Left cardiac atrium (tissue), 4 donors: ENCODE data around the gene RAD51B. TPM values are rescaled to one million over a fixed set of nuclear protein-coding genes. Genes with fewer than 3 reads are reported as not detected.
"Not testable (repeated sequence)": the region's sequence is repeated elsewhere in the genome, so short reads cannot be mapped to it uniquely, and the experiment has no call there.

Experiments
- ATAC-seq, 2 donors: fragments of 200-7000 bp; cut with Tn5 transposase; one replicate each; pipeline ENCODE4 v1.9.1; 2020; ENCODE audit warnings: mild to moderate bottlenecking in 2 of 2, moderate library complexity in 2 of 2
- DNase-seq: peaks from one replicate; pipeline ENCODE4 v3.0.0-alpha.2; 2020
- intact Hi-C, 2 donors: fragments of 100-400 bp; cut with DNase I; formaldehyde crosslinking; loops; one replicate each; pipeline versions ENCODE4 v1.14.1 to v1.15.1; 2022 to 2023
- total RNA-seq, 2 donors: library from RNA; stranded (reverse); fragmentation: NEBNext Ultra II Directional; extraction: Animal tissue kit (Norgen Biotek cat#: 25700); gene quantifications; one replicate each; pipeline ENCODE4 v1.2.1, GENCODE V29; 2021
- donor health status: DM: no; HTN: yes; CAD: no.
- donor health status: DM: no; HTN: yes; CAD: no; lungs with severe emphysema.
- donor health status: DM: yes; HTN: yes; CAD: no.
- donor health status: Dilated cardiomyopathy.

RAD51B gene
- total RNA-seq, 2 donors from 2014 or later: 4.4 to 6.6 TPM

- ATAC-seq, intact Hi-C loops: not testable (repeated sequence)
Measured at GRCh38 chr14:68115952-68116351, 296.4 kb downstream of the RAD51B start.

DNA sequence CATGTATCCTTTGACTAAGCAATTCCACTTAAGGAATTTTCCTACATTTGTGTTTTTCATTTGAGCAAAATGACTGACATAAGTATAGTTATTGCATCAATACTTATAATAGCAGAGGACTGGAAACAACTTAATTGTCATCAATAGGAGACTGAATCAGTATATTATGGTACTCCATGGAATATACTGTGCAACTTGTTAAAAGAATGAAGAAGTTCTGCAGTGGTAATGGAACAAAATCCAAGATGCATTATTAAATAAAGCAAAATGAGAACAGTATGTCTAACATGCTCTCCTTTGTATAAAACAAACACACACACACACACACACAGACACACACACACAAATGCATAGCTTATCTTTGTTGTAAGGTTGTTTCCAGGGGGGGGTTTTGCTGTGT is 303.1 kb downstream of the RAD51B start:
- ATAC-seq (no peak), DNase-seq (no peak)
- intact Hi-C loops: no loop called here

More at GRCh38 chr14:68115952-68116351, 296.4 kb downstream of the RAD51B start:
- DNase-seq: not testable (repeated sequence)

- intact Hi-C loops: no loop called here
- ATAC-seq (no peak), DNase-seq (no peak)
Measured at GRCh38 chr14:68124050-68124449, 304.5 kb downstream of the RAD51B start.

DNA sequence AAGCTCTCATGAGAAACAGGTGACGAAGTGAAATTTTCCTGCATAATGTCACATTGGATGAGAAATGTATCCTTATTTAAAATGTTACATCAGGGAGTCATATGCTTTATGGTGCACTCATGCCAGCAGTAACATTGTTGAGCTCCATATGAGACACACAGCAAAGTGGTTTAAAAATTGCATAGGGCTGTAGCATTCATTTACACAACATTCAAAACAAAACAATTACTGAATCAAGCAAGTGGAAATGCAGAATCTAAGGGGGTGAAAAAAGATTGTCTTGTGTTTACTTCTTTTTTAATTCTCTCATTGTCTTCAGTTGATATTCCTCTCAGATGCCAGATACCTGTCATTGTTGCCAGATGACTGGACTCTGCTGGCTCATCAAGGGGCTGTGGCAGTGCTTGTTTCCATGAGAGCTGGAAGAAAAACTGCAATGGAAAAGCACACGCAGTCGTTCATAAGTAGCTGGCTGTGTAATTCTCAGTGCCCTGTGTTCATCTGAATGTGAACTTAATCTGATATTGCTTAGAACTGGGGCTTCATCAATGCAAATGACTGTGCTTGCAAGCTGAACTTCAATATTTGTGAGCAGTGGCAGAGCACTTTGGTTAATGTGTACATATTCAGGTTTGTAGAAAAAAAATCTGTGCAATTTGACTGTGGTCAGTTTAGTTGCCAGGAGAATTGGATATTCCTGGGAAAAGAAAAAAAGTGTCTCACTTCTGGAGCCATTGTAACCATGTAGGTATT is 305.6 kb downstream of the RAD51B start:
- ATAC-seq: peak in 1 of 2 donors; percentile 51
- intact Hi-C loops: no loop called here
- no peak for DNase-seq

DNA sequence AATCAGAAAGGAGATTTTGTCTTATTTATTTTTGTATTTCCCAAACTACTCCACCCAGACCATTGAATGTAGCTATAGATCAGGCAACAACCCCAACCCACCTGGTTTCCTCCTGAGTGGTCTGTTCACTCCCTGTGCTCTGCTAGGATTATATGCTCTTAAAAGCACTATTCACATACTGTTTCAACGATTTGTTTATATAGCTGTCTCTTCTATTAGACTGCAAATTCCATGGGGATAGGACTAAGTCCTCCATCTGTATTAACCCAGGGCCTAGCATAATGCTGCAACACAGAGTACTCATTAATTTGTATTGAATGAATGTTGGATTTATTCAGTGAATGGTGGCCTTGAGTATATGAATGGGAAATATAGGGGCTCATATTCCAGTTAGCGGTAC is 307.6 kb downstream of the RAD51B start:
- DNase-seq: no peak
- intact Hi-C loops: no loop called here
- no peak for ATAC-seq

- intact Hi-C loops: no loop called here
- ATAC-seq (peak in 1 of 2 donors; percentile 44), DNase-seq (no peak)
Measured at GRCh38 chr14:68131907-68132306, 312.3 kb downstream of the RAD51B start.

GRCh38 chr14:68132563-68133121 is 313.1 kb downstream of the RAD51B start:
- intact Hi-C loops: no loop called here
- no peak for DNase-seq
- ATAC-seq: no peak

GRCh38 chr14:68133856-68134255 is 314.3 kb downstream of the RAD51B start:
- intact Hi-C loops: no loop called here
- DNase-seq (no peak), ATAC-seq (no peak)

DNA sequence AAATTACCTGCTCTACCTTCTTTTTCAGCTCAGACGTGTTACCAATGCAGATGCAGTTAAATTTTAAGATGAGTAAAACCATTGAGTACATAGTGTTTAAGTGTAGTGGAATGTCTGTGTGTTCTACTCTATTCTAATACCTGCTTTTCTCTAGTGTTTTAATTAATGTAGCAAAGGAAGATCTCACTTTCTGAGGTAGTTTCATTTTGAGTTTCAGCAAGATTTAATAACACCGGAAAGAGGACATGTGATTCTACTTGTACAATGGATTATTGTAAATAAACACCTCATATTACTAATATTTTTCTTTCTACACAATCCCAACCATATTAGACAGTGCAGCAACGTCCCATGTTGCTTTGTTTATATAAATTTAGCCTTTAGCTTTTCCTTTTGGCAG is 315.4 kb downstream of the RAD51B start:
- intact Hi-C loops: no loop called here
- DNase-seq (no peak), ATAC-seq (no peak)

DNA sequence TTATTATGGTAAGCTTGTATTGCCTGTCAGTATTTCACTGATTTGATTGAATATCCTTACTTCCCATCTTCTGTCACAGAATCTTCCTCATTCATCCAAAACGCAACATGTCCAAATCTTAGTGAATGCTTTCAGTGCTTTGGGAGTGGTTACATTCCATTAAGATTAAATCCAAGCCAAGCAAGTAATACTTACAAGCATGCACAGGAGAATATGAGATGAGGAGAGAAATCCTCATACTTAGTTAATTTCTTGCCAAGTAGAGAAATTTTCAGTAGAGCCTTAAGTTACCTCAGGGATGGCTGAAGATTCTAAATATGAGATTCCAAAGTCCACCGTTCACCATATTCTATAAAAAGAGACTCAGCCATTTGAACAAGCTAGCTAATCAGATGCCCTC is 316.0 kb downstream of the RAD51B start:
- intact Hi-C loops: no loop called here
- ATAC-seq (peak in 1 of 2 donors; percentile 30), DNase-seq (no peak)

GRCh38 chr14:68137704-68138619 is 318.4 kb downstream of the RAD51B start:
- intact Hi-C loops: no loop called here
- DNase-seq: peak; percentile 41

DNA sequence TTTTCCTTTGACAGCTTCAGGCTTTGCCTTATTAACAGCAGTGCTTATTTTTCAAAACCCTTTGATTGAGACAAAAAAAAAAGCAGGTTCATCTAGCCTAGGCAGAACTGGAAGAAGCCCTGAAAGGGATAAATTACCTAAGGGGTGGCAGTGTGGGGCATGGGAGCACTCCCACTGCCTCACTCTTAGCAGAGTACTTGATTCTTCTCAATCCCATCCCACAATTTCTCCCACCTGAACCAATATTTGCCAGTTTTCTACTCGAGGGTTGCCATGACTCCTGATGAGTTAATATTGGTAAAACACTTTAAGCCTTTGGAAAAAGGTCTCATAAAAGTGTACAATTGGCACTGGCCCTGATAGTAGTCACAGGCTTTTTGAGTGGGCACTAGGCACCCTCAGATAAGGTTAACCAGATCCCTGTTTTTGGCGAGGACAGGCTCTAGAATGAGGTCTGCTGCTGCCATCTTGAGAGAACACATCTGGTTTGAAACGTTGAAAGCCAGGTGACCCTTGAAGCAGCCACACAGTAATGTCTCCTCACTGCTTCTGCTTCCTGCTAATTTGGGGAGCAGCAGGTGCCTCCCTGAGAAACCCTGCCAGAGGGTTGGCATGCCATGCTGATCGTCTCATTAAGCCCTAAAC is 320.0 kb downstream of the RAD51B start:
- intact Hi-C loops: loop anchor here in 1 of 2 donors (5.0 kb wide), 1 partner anchor 108 kb away; no protein-coding TSS in a partner anchor
- DNase-seq: no peak
- no peak for ATAC-seq

More at GRCh38 chr14:68137704-68138619, 318.4 kb downstream of the RAD51B start:
- peak; percentile 57 to 93 for ATAC-seq

GRCh38 chr14:68140076-68140741 is 320.6 kb downstream of the RAD51B start:
- ATAC-seq: peak; percentile 49 to 73
- DNase-seq: peak; percentile 25
- intact Hi-C loops: loop anchor here in 1 of 2 donors (5.0 kb wide), 1 partner anchor 107 kb away; no protein-coding TSS in a partner anchor

DNA sequence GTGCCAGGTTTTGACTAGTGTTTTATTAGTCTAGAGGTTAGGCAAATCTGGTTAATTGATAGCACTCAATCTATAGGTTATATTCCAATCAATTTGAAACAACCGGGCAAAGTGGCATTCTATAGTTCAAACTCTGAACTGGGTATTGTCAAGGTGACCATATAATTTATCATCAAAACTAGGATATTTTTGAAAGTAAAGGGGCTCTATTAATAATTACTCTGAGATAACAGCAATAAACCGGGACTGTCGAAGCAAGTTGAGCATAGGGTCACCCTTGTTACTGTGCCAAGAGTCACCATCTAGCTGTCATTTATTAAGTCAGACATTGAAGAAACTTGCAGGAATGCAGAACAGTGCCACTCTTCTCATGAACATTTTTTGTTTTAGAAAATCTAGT is 321.2 kb downstream of the RAD51B start:
- ATAC-seq (no peak), DNase-seq (no peak)
- intact Hi-C loops: loop anchor here in 1 of 2 donors (5.0 kb wide), 1 partner anchor 106 kb away; no protein-coding TSS in a partner anchor

DNA sequence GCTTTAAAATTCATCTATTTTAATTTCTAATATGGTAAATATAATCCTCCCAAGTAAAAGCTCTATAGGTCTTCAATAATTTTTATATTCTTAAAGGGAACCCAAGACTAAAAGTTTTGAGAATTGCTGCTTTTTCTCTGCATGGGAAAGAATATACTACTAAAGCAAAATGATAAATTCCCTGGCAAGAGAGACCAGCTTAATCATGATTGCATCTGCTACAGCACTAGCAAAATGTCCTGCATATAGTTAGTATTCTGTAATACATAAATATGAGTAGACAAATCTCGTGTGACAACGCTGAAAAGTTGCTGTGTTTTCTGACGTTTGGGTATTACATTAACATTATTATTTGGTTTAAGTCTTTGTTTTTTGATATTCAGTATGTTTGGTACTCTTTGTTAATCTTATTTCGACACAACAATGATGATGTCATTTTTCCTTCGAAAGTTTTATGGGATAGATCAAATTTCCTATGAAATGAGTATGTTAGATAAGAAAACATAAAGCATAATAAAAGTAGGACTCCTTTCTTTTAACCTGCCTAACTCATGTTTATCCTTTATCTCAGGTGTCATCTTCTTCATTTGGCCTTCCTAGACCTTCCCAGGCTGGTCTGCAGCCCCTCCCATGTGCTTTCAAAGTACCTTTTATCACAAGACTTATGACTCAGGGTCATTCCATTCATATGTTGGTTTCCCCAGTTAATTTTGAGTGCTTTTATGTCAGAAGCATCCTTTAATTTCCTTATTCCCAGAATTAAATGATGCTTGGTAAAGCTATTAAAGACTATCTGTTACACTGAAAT is 321.9 kb downstream of the RAD51B start:
- ATAC-seq (no peak), DNase-seq (no peak)
- intact Hi-C loops: loop anchor here in 1 of 2 donors (5.0 kb wide), 1 partner anchor 106 kb away; no protein-coding TSS in a partner anchor

GRCh38 chr14:68143341-68143841 is 323.8 kb downstream of the RAD51B start:
- peak; percentile 74 to 88 for ATAC-seq
- intact Hi-C loops: loop anchor here in 1 of 2 donors (5.0 kb wide), 1 partner anchor 104 kb away; no protein-coding TSS in a partner anchor
- peak; percentile 79 for DNase-seq

- ATAC-seq: peak in 1 of 2 donors; percentile 52
Measured at GRCh38 chr14:68144051-68144681, 324.6 kb downstream of the RAD51B start.

More at GRCh38 chr14:68144051-68144681, 324.6 kb downstream of the RAD51B start:
- intact Hi-C loops: loop anchor here in 1 of 2 donors (5.0 kb wide), 1 partner anchor 103 kb away; no protein-coding TSS in a partner anchor
- DNase-seq: no peak
